ENCODE results near the gene GPR27.

GPR27 gene

GRCh38 chr3:71784914-71785531, 31.4 kb downstream of the GPR27 start, which contains the start of gene PROK2:
TSS of gene PROK2 (minus strand) at chr3:71785148. CDS start at chr3:71785052, 96 bp downstream.
- peak in 1 of 2 donors; percentile 25 for DNase-seq (ENCODE audit: low read depth in 1 of 2, low spot score in 1 of 2)

GRCh38 chr3:71785532-71786216, 32.0 kb downstream of the GPR27 start:
- no peak for DNase-seq (ENCODE audit: low read depth in 1 of 2, low spot score in 1 of 2)

- DNase-seq (ENCODE audit: low read depth in 1 of 2, low spot score in 1 of 2), result no peak
Measured at GRCh38 chr3:71786217-71786549, 32.5 kb downstream of the GPR27 start.

DNA sequence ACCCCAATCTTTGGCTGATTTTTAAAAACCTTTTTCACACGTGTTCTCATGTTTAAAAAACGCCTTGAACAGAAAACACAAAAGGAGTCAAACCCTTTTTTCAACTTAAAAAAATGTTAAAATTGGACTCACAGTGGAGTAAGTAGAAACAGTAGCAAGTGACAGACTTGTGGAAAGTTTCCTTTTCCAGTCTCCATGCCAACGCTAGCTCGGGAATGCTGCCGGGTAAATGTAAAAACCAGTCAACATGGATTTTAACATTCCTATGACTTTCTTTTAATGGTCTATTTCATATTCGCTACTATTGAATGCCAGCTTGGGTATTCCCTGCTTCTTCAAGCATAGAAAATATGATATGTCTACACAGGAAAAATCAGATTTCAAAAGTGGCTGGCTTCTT, 32.9 kb downstream of the GPR27 start:
- DNase-seq (ENCODE audit: low read depth in 1 of 2, low spot score in 1 of 2), result no peak

DNA sequence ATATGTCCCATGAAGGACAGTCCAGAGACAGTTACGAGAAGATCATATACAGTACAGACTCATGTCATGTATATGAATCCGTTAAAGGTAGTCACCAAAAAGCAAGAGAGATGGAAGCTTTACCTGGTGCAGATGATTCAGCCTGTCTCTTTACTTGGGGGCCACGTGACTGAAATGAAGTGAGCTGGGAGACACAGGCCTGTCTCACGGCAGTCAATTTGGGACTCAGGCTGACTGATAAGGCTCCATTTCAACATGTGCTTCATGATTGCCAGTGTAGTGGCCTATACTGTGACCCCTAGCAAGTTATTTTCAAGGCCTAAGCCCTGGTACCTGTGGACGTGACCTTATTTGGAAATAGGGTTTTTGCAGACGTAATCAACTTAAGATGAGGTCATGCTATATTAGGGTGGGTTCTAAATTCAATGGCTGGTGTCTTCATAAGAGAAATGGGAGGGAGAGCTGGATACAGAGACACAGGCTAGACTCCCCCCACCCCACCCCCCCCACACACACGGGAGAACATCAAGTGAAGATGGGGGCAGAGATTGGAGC, 34.3 kb downstream of the GPR27 start:
- DNase-seq (ENCODE audit: low read depth in 1 of 2, low spot score in 1 of 2), result no peak

- DNase-seq (ENCODE audit: low read depth in 1 of 2, low spot score in 1 of 2), result no peak
Measured at GRCh38 chr3:71789922-71790321, 36.3 kb downstream of the GPR27 start.

- DNase-seq (ENCODE audit: low read depth in 1 of 2, low spot score in 1 of 2), result no peak
Measured at GRCh38 chr3:71791634-71792033, 38.0 kb downstream of the GPR27 start.

DNA sequence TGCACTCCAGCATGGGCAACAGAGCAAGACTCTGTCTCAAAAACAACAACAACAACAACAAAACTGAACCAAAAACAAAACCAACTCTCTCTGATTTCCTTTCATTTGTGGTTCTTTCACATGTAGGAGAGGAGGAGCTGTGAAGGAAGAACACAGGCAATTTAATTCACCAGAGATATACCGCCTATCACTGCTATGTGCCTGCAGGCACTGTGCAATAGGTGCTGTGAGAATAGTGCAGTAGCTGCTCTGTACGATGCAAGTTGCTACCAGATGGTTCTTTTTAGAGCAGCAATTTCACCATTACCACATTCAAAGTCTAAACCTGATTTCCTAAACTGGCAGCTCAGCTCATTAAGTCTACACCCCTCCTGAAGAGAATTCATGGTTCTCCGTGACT, 42.6 kb downstream of the GPR27 start:
- no peak for DNase-seq (ENCODE audit: low read depth in 1 of 2, low spot score in 1 of 2)

DNA sequence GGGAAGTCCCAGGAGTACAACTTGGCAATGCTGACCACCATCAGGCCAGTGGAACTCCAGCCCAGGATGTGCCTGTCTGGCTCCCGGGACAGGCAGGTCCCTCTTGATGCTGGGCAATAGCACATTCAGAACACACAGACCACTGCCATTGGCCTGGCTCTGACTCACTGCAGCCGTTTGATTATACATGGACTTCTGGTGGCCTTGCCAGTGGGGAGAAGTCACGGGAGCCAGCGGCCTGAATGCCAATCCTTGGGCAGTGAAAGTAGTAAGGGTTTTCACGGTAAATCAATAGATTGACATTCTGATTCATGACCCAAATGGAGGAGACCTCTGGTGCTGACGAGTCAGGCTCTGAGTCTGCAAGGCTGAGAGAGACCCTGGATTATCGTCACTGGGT, 43.8 kb downstream of the GPR27 start:
- DNase-seq (ENCODE audit: low read depth in 1 of 2, low spot score in 1 of 2), result no peak

DNA sequence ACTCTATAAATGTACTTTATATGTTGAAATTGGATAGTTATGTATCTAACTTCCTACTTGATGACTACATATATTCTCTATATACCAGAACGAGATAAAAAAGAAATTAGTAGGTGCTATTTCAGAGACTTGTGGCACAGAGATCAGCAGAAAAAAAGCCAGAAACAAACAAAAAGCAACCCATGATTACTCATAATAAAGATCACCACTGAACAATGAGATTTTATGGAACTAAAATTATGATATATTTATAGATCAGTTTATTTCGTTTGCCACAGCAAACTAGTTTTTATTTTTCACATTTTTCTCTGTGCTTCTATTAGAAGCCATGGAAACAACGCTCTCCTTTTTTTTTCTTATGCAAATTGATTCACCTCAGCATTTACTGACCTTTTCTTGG, 46.4 kb downstream of the GPR27 start:
- no peak for DNase-seq (ENCODE audit: low read depth in 1 of 2, low spot score in 1 of 2)

GRCh38 chr3:71801986-71802385, 48.3 kb downstream of the GPR27 start:
- DNase-seq (ENCODE audit: low read depth in 1 of 2, low spot score in 1 of 2), result no peak

DNA sequence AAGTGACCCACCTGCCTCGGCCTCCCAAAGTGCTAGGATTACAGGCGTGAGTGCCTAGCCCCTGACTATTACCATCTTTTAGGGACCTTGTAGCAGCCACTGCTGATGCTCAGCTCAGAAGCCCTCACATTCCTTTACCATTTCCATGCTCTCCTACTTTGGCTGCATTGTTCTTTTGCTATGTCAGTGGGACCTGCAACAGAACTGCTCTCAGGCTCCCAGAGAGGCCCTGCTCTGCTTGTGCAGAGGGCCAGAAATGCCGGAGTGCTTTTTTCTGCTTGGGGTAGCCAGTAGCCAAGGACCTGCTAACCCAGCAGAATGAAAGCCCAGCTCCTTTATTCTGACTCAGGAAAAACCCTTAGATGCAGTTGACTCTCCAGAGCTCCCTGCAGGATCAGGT, 49.6 kb downstream of the GPR27 start:
- no peak for DNase-seq (ENCODE audit: low read depth in 1 of 2, low spot score in 1 of 2)

DNA sequence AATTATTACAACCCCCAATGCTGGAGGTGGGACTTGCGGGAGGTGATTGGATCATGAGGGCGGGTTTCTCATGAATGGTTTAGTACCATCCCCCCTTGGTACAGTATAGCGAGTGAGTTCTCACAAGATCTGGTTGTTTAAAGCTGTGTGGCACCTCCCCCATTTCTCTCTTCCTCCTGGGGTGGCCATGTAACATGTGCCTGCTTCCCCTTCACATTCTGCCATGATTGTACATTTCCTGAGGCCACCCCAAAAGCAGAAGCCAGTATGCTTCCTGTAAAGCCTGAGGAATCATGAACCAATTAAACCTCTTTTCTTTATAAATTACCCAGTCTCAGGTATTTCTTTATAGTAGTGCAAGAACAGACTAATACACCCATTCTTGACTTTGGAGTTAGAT, 51.5 kb downstream of the GPR27 start:
- DNase-seq (ENCODE audit: low read depth in 1 of 2, low spot score in 1 of 2), result no peak

- no peak for DNase-seq (ENCODE audit: low read depth in 1 of 2, low spot score in 1 of 2)
Measured at GRCh38 chr3:71805691-71806090, 52.0 kb downstream of the GPR27 start.

All from stimulated activated CD4-positive, alpha-beta T cell treated with anti-CD3 and anti-CD28 coated beads, Interleukin-15, amount 100 ng/mL, for 1 hour (primary cell).